ENCODE results near the gene LDLRAD2. TPM values are rescaled to one million over a fixed set of nuclear protein-coding genes. Genes with fewer than 3 reads are reported as not detected.
"Not testable (repeated sequence)": the region's sequence is repeated elsewhere in the genome, so short reads cannot be mapped to it uniquely, and the experiment has no call there.

LDLRAD2 gene
- total RNA-seq, 1 donor from 2014 or later = 0.20 TPM

GRCh38 chr1:21782868-21783678 is 29.0 kb upstream of the LDLRAD2 start, which contains the start of gene USP48:
Gene USP48 (minus strand): TSS chr1:21783149. CDS start chr1:21782957, 192 bp downstream.
- intact Hi-C loops (cut with micrococcal nuclease) = no loop called here
- DNase-seq = peak; percentile 98

GRCh38 chr1:21783679-21784603 is 28.1 kb upstream of the LDLRAD2 start:
- DNase-seq (peak; percentile 39), ATAC-seq (no peak)
- intact Hi-C loops (cut with micrococcal nuclease) = no loop called here

More at GRCh38 chr1:21782868-21783678, 29.0 kb upstream of the LDLRAD2 start, which contains the start of gene USP48:
- ATAC-seq = peak; percentile 97

GRCh38 chr1:21785764-21786163 is 26.3 kb upstream of the LDLRAD2 start:
- intact Hi-C loops (cut with micrococcal nuclease); ATAC-seq; DNase-seq: not testable (repeated sequence)

- intact Hi-C loops (cut with micrococcal nuclease) = no loop called here
- ATAC-seq = no peak
- no peak for DNase-seq
Measured at GRCh38 chr1:21786640-21787039, 25.4 kb upstream of the LDLRAD2 start.

- intact Hi-C loops (cut with micrococcal nuclease) = no loop called here
- DNase-seq = no peak
- ATAC-seq = no peak
Measured at GRCh38 chr1:21793104-21793503, 19.0 kb upstream of the LDLRAD2 start.

- ATAC-seq (no peak), DNase-seq (no peak)
- intact Hi-C loops (cut with micrococcal nuclease) = no loop called here
Measured at GRCh38 chr1:21794656-21795055, 17.4 kb upstream of the LDLRAD2 start.

GRCh38 chr1:21795075-21795474 is 17.0 kb upstream of the LDLRAD2 start:
- DNase-seq (no peak), ATAC-seq (no peak)
- intact Hi-C loops (cut with micrococcal nuclease) = no loop called here

- intact Hi-C loops (cut with micrococcal nuclease) = no loop called here
- ATAC-seq = no peak
- DNase-seq = no peak
Measured at GRCh38 chr1:21799730-21800129, 12.3 kb upstream of the LDLRAD2 start.

- DNase-seq (no peak), ATAC-seq (no peak)
- intact Hi-C loops (cut with micrococcal nuclease) = no loop called here
Measured at GRCh38 chr1:21801100-21801499, 11.0 kb upstream of the LDLRAD2 start.

GRCh38 chr1:21804536-21804935 is 7.5 kb upstream of the LDLRAD2 start:
- intact Hi-C loops (cut with micrococcal nuclease) = no loop called here
- DNase-seq (no peak), ATAC-seq (no peak)

GRCh38 chr1:21813542-21813941 is 1.5 kb downstream of the LDLRAD2 start:
- no peak for DNase-seq
- intact Hi-C loops (cut with micrococcal nuclease) = no loop called here
- ATAC-seq = no peak

GRCh38 chr1:21814241-21814918 is 2.3 kb downstream of the LDLRAD2 start:
- intact Hi-C loops (cut with micrococcal nuclease) = no loop called here
- DNase-seq (peak; percentile 49), ATAC-seq (peak; percentile 55)

GRCh38 chr1:21814981-21815582 is 3.0 kb downstream of the LDLRAD2 start:
- intact Hi-C loops (cut with micrococcal nuclease) = no loop called here
- DNase-seq = no peak
- no peak for ATAC-seq

- intact Hi-C loops (cut with micrococcal nuclease) = no loop called here
- no peak for DNase-seq
- ATAC-seq = peak; percentile 59
Measured at GRCh38 chr1:21815724-21816321, 3.8 kb downstream of the LDLRAD2 start.

GRCh38 chr1:21816602-21817302 is 4.7 kb downstream of the LDLRAD2 start:
- intact Hi-C loops (cut with micrococcal nuclease) = no loop called here
- ATAC-seq = no peak
- no peak for DNase-seq

GRCh38 chr1:21818656-21819055 is 6.6 kb downstream of the LDLRAD2 start:
- DNase-seq = peak; percentile 56
- peak; percentile 13 for ATAC-seq
- intact Hi-C loops (cut with micrococcal nuclease) = no loop called here

GRCh38 chr1:21820597-21821232 is 8.7 kb downstream of the LDLRAD2 start:
- no peak for ATAC-seq
- intact Hi-C loops (cut with micrococcal nuclease) = no loop called here
- DNase-seq = no peak

All from left ventricle myocardium superior (tissue), 1 donor.